GM12873 (cell line): Measurements from ENCODE around the gene PHF19.
A peak's percentile ranks its signal among the peaks of the same experiment; 100 is the strongest.

Experiments used
- CTCF ChIP-seq: IDR thresholded peaks from 2 replicates; pipeline ENCODE4 v1.5.1; 2012; ENCODE audit warnings: low read depth, mild to moderate bottlenecking, moderate library complexity, low read length, control low read depth; ENCODE audit not compliant: insufficient read depth; ENCODE audit errors: missing control alignments

The PHF19 gene

GRCh38 chr9:120878188-120879130 lies 1.5 kb upstream of the PHF19 start:
- TF ChIP-seq CTCF, result no peak

- peak; percentile 20 for TF ChIP-seq CTCF
Observed at GRCh38 chr9:120877276-120878034, 467 bp upstream of the PHF19 start.

DNA sequence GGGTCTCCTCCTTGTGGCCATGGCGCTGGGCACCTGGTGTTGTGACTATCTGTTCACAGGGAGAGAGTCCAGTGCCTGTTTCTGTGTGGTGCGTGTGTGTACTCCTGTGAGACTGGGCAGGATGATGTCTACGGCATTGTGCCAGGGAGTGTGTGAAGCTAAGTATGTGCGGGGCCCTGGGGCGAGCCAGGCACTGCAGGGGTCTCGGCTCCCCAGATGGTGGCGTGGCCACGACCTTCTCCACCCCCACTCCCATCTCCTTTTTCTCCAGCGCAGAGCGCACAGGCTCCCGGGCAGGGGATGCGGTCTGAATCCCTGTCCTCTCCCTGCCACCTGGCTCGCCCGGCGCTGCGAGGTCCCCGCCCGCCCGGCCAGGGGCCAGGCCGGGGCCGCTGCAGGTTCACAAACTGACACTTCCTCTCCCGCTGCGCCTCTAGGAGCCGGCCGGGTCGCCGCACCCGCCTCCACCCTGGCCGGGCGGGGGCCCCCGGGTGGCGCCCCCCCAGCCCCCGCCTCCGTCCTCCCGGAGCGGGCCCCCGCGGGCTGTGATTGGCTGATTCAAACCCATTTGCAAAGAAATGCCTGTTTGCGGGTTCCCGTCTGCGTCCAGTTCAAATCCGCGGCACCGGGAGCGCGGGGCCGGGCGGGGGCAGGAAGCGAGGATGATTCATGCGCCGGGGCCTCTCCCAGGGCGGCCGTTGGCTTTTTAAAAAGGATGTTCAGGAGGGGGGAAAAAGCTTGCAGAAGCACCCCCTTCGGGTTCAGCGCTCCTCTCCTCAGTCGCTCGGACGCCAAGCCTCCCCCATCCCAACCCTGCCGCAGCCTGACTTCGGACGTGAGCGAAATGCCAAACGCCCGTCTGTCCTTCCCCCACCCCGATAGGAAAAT lies 790 bp downstream of the PHF19 start:
- TF ChIP-seq CTCF, result peak; percentile 21

- TF ChIP-seq CTCF, result no peak
Observed at GRCh38 chr9:120875643-120875953, 1.4 kb downstream of the PHF19 start.

DNA sequence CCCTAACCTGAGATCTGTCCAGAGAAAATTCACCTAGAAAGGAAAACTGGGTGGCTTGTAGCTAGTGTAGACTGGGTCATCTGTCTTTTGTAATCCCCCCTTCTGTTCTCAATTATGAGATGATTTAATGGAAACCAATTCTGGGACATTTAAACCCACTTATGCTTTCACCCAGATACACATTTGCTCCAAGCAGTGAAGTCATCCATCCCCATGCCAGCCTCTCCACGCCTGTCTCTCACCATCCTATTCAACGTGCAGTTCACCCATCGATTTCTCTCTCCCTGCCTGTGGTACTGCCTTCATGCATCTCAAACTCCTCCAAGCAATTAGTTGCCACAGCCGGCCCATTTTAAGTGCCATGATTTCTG lies 1.8 kb downstream of the PHF19 start:
- no peak for TF ChIP-seq CTCF

DNA sequence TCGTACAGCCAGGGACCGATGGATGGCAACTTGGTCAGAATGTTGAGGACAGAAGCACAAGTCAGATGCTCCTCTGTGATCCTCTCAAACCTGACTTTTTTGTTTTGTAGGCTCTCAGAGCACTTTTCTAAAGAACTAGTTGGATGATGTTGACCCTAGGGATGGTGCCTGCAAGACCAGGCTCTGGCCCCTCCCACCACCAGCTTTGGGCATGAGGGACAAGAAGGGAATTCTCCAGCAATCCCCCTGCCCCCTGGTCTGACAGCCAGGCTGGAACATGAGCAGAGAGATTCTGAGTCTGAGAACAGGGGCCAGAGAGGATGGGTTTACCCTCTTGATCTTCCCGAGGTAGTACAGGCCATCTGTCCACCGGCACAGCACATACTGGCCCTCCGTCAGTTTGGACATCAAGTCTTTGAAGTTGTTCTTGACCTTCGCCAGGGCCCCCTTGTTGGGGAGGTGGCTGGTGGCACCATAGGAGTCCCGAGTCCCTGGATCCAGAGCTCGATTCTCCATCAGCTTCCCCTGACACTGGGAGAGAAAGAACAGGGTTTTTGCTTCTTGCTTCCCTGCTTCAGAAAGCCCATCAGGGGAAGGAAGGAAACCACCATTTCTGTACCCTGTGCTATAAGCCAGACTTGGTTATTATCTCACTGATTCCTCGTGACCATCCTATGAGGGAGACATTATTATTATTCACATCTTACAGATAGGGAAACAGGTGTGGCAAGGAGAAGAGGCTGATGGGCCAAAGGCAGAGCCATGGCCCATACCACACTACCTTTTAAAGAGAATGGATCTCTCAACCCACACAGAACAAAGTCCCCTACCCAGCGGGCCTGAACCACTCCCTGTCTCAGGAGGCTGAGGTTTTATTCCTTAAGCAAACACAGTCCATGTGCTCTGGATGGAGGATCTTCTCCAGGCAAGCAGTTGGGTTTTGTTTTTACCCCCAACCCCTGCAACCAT lies 2.5 kb downstream of the PHF19 start:
- TF ChIP-seq CTCF, result no peak
